ENCODE data around the gene SCUBE1. TPM values are rescaled to one million over a fixed set of nuclear protein-coding genes. Genes with fewer than 3 reads are reported as not detected.
"Not testable (repeated sequence)": the region's sequence is repeated elsewhere in the genome, so short reads cannot be mapped to it uniquely, and the experiment has no call there.

The SCUBE1 gene
- total RNA-seq, 1 donor from 2014 or later = not detected

GRCh38 chr22:43296276-43296902 lies 46.8 kb downstream of the SCUBE1 start:
- Mint-ChIP-seq H3K9me3 (no peaks in the 10 kb centered on the region), H3K4me3 (no peak overlapping the region), H3K27me3 (peaks cover 4% of the 10 kb centered on the region), H3K4me1 (no peaks in the 10 kb centered on the region), H3K36me3 (ENCODE audit: low read depth) (no peaks in the 10 kb centered on the region), H3K27ac (no peak overlapping the region)
- intact Hi-C loops (cut with micrococcal nuclease) = no loop called here
- DNase-seq = no peak

- Mint-ChIP-seq H3K27me3 (no peaks in the 10 kb centered on the region), H3K9me3 (no peaks in the 10 kb centered on the region), H3K36me3 (ENCODE audit: low read depth) (no peaks in the 10 kb centered on the region), H3K4me3 (no peak overlapping the region), H3K27ac (no peak overlapping the region), H3K4me1 (no peaks in the 10 kb centered on the region)
- no peak for DNase-seq
- intact Hi-C loops (cut with micrococcal nuclease) = no loop called here
Measured at GRCh38 chr22:43295660-43296059, 47.5 kb downstream of the SCUBE1 start.

GRCh38 chr22:43295173-43295572 lies 48.0 kb downstream of the SCUBE1 start:
- no peak for DNase-seq
- Mint-ChIP-seq H3K4me3 (no peak overlapping the region), H3K9me3 (no peaks in the 10 kb centered on the region), H3K36me3 (ENCODE audit: low read depth) (no peaks in the 10 kb centered on the region), H3K27me3 (no peaks in the 10 kb centered on the region), H3K27ac (no peak overlapping the region), H3K4me1 (no peaks in the 10 kb centered on the region)
- intact Hi-C loops (cut with micrococcal nuclease) = no loop called here

GRCh38 chr22:43293655-43294392 lies 49.3 kb downstream of the SCUBE1 start:
- Mint-ChIP-seq H3K27ac (no peak overlapping the region), H3K27me3 (no peaks in the 10 kb centered on the region), H3K4me3 (no peak overlapping the region), H3K9me3 (no peaks in the 10 kb centered on the region), H3K4me1 (peaks cover 2% of the 10 kb centered on the region), H3K36me3 (ENCODE audit: low read depth) (no peaks in the 10 kb centered on the region)
- intact Hi-C loops (cut with micrococcal nuclease) = no loop called here
- DNase-seq = no peak

- H3K4me1 Mint-ChIP-seq = peaks cover 2% of the 10 kb centered on the region
Measured at GRCh38 chr22:43293259-43293654, 49.9 kb downstream of the SCUBE1 start.

GRCh38 chr22:43292630-43293018 lies 50.5 kb downstream of the SCUBE1 start:
- Mint-ChIP-seq H3K36me3 (ENCODE audit: low read depth) (no peaks in the 10 kb centered on the region), H3K4me1 (peaks cover 2% of the 10 kb centered on the region), H3K27ac (no peak overlapping the region), H3K27me3 (no peaks in the 10 kb centered on the region), H3K4me3 (no peak overlapping the region), H3K9me3 (no peaks in the 10 kb centered on the region)
- intact Hi-C loops (cut with micrococcal nuclease) = no loop called here
- DNase-seq = no peak

More at GRCh38 chr22:43293259-43293654, 49.9 kb downstream of the SCUBE1 start:
- H3K36me3 Mint-ChIP-seq (ENCODE audit: low read depth) = no peaks in the 10 kb centered on the region
- intact Hi-C loops (cut with micrococcal nuclease) = no loop called here
- H3K9me3 Mint-ChIP-seq = no peaks in the 10 kb centered on the region
- no peak overlapping the region for H3K27ac Mint-ChIP-seq
- no peaks in the 10 kb centered on the region for H3K27me3 Mint-ChIP-seq
- H3K4me3 Mint-ChIP-seq = no peak overlapping the region
- DNase-seq = no peak

GRCh38 chr22:43291381-43291780 lies 51.8 kb downstream of the SCUBE1 start:
- Mint-ChIP-seq H3K36me3 (ENCODE audit: low read depth) (no peaks in the 10 kb centered on the region), H3K27me3 (no peaks in the 10 kb centered on the region), H3K27ac (no peak overlapping the region), H3K9me3 (no peaks in the 10 kb centered on the region), H3K4me3 (no peak overlapping the region), H3K4me1 (peaks cover 2% of the 10 kb centered on the region)
- intact Hi-C loops (cut with micrococcal nuclease) = no loop called here
- DNase-seq = no peak

- no peak for DNase-seq
- Mint-ChIP-seq H3K36me3 (ENCODE audit: low read depth) (no peaks in the 10 kb centered on the region), H3K27ac (no peak overlapping the region), H3K27me3 (no peaks in the 10 kb centered on the region), H3K4me3 (no peak overlapping the region), H3K4me1 (peaks cover 2% of the 10 kb centered on the region), H3K9me3 (no peaks in the 10 kb centered on the region)
- intact Hi-C loops (cut with micrococcal nuclease) = no loop called here
Measured at GRCh38 chr22:43289976-43290721, 53.0 kb downstream of the SCUBE1 start.

- intact Hi-C loops (cut with micrococcal nuclease) = no loop called here
- Mint-ChIP-seq H3K27me3 (no peaks in the 10 kb centered on the region), H3K4me1 (peaks cover 2% of the 10 kb centered on the region), H3K4me3 (no peak overlapping the region), H3K27ac (no peak overlapping the region), H3K36me3 (ENCODE audit: low read depth) (no peaks in the 10 kb centered on the region), H3K9me3 (no peaks in the 10 kb centered on the region)
- DNase-seq = no peak
Measured at GRCh38 chr22:43289531-43289963, 53.6 kb downstream of the SCUBE1 start.

GRCh38 chr22:43288807-43289420 lies 54.3 kb downstream of the SCUBE1 start:
- no peak for DNase-seq
- Mint-ChIP-seq H3K4me1 (peaks cover 2% of the 10 kb centered on the region), H3K27ac (no peak overlapping the region), H3K27me3 (no peaks in the 10 kb centered on the region), H3K9me3 (no peaks in the 10 kb centered on the region), H3K36me3 (ENCODE audit: low read depth) (no peaks in the 10 kb centered on the region), H3K4me3 (no peak overlapping the region)
- intact Hi-C loops (cut with micrococcal nuclease) = no loop called here

- Mint-ChIP-seq H3K4me1 (peaks cover 2% of the 10 kb centered on the region), H3K27ac (no peak overlapping the region), H3K9me3 (no peaks in the 10 kb centered on the region), H3K36me3 (ENCODE audit: low read depth) (no peaks in the 10 kb centered on the region), H3K27me3 (no peaks in the 10 kb centered on the region), H3K4me3 (no peak overlapping the region)
- intact Hi-C loops (cut with micrococcal nuclease) = no loop called here
- DNase-seq = no peak
Measured at GRCh38 chr22:43288378-43288777, 54.8 kb downstream of the SCUBE1 start.

- H3K27ac Mint-ChIP-seq = no peak overlapping the region
- intact Hi-C loops (cut with micrococcal nuclease) = no loop called here
- H3K4me3 Mint-ChIP-seq = no peak overlapping the region
Measured at GRCh38 chr22:43287441-43287840, 55.7 kb downstream of the SCUBE1 start.

GRCh38 chr22:43281394-43281793 lies 61.8 kb downstream of the SCUBE1 start:
- H3K4me3 Mint-ChIP-seq = no peak overlapping the region
- H3K4me1 Mint-ChIP-seq = peaks cover 4% of the 10 kb centered on the region
- no peaks in the 10 kb centered on the region for H3K36me3 Mint-ChIP-seq (ENCODE audit: low read depth)
- no peaks in the 10 kb centered on the region for H3K9me3 Mint-ChIP-seq
- no peak overlapping the region for H3K27ac Mint-ChIP-seq
- intact Hi-C loops (cut with micrococcal nuclease) = no loop called here
- DNase-seq = no peak
- no peaks in the 10 kb centered on the region for H3K27me3 Mint-ChIP-seq

More at GRCh38 chr22:43287441-43287840, 55.7 kb downstream of the SCUBE1 start:
- Mint-ChIP-seq H3K36me3 (ENCODE audit: low read depth) (no peaks in the 10 kb centered on the region), H3K27me3 (no peaks in the 10 kb centered on the region), H3K9me3 (no peaks in the 10 kb centered on the region), H3K4me1 (peaks cover 2% of the 10 kb centered on the region)
- DNase-seq = no peak

GRCh38 chr22:43280523-43280886 lies 62.7 kb downstream of the SCUBE1 start:
- H3K9me3 Mint-ChIP-seq; H3K27ac Mint-ChIP-seq; H3K27me3 Mint-ChIP-seq; H3K4me3 Mint-ChIP-seq; DNase-seq; H3K4me1 Mint-ChIP-seq; H3K36me3 Mint-ChIP-seq (ENCODE audit: low read depth); intact Hi-C loops (cut with micrococcal nuclease): not testable (repeated sequence)

Measured in activated CD4-positive, alpha-beta T cell treated with anti-CD3 and anti-CD28 coated beads, Interleukin-2, amount 10 ng/mL, durations not matched to agents 24 days and 14 days (primary cell).